HG03521 (cell line): ENCODE results near the gene CDR2L.
A peak's percentile ranks its signal among the peaks of the same experiment; 100 is the strongest.
"Not testable (repeated sequence)": the region's sequence is repeated elsewhere in the genome, so short reads cannot be mapped to it uniquely, and the experiment has no call there.

Experiments used
- ATAC-seq: cut with Tn5 transposase; IDR thresholded peaks from one replicate; pipeline ENCODE4 v1.9.1; 2021; ENCODE audit warnings: mild to moderate bottlenecking, moderate library complexity; ENCODE audit not compliant: unreplicated experiment

The CDR2L gene

DNA sequence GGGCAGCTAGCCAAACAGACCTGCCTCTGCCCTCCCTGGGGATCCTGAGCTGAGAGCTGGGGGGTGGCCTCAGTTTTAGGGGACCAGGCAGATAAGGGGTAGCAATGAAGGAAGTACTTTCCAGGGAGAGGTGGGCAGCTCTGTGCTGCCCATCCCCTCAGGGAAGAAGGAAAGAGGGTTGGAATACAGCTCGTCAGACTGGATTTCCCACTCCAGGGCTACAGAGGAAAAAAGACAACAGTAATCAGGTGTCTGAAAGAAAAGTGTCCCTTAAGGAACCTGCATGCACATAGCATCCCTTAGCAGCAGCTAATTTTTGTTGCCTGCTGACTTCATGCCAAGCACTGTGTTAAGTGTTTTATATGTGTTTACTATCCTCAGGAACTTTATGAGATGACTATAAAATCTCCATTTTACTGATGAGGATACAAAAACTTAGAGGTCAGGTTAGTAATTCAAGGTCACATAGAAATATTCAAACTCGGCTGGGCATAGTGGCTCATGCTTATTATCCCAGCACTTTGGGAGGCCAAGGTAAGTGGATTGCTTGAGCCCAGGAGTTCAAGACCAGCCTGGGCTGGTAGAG lies 21.8 kb downstream of the CDR2L start:
- ATAC-seq = no peak

DNA sequence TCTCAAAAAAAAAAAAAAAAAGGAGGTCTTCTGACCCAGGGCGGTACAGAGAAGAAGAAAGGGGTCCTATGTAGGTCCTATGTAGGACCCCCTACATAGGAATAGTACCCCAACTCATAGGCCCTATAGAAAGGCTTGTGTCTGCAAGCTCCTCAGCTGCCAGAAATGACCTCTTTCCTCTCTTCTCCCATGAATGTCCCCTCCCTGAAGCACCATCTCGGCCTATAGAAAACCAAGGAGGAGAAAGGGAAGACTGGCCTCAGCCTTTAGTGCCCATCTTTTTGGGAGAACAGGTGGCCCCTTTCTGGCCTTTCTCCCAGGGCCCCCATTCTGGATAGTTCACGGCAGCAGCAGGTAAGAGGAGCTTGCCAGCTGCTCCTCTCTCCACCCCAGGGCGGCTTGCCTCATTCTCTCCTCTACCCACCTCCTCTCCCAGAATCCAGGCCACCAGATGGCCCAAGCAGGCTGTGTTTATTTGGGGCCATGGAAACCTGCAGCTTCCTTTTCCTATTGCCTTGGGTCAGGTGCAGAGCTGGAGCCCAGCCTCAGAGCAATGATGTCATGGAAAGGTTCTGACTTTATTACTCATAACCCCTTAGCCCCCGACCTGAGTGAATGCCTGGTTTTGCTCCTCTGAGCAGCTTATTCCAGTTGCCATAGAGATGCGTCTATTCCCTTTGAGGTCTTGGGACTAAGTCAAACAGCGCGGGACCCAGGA lies 23.4 kb downstream of the CDR2L start:
- ATAC-seq = no peak

DNA sequence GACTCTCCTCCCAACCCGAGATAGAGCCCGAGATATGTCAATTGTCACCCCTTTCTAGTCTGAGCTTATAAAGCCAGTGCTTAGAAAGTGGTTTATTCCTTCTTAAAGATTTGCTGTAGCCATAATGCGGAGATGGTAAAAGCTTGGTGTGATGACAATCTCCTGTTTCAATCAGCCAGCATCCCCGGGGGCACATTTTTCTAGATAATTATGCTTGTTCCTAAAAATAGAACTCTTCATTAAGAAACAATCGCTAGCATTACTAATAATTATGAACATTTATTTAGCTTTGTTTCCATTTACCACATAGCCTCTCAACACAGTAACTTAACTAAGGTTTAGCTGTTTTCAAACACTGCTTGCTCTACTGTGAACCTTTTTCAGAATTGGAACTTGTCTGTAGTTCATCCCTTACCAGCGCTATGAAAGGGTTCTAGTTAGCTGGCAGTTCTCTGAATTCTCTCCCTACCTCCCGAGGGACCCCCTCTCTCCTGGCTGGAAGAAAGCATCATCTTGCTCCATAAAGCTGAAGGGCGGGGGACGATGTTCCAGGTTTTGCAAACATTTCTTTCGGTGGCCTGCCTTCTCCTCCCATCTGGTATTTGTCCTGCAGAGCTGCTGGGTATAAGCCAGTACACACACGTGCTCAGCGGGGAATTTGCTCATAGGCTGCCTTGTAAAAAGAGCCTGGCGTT lies 24.1 kb downstream of the CDR2L start:
- ATAC-seq = no peak

DNA sequence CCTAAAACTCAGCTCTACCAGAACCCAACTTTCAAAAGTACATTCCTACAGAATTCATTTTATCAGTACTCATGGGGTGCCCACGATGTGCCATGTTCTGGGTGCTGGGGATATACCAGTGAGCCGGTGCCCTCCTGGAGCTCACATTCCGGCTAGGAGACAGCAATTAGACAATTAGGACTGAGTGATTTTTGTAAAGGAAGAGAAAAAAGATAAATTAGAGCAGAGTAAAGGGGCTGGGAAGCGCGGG lies 24.6 kb downstream of the CDR2L start:
- ATAC-seq = no peak

DNA sequence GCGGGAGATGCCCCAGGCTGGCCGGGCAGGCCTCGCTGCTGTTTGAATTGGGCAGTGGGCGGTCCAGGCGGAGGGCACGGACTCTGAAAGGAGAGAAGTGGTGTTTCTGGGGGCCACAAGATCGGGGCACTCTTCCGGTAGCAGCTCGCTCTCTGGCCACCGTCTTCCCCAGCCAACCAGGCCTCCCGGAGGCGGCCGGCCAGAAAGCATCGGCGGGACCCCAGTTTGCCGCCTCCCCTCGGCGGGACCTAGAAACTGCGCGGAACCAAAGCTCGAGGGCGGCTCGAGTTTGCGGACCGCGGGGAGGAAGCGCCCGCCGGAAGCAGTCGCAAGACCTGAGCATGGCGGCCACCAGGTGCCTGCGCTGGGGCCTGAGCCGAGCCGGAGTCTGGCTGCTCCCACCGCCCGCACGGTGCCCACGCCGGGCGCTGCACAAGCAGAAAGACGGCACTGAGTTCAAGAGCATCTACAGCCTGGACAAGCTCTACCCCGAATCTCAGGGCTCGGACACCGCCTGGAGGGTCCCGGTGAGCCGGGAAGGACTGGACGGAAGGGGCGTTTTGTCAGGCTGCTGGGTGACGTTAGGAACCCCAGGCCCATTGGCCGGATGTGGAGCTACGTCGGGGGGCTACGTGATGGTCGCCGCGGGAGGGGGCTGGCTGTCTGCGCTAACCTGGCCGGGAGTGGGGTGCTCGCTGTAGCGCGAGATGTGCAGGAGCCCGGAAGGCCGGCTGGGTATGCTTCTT lies 25.1 kb downstream of the CDR2L start, which contains the start of gene MRPL58:
TSS of gene MRPL58 (plus strand) at position 325 of the 746 bp plus-strand sequence. CDS start at position 342, 17 bp downstream.
- peak; percentile 77 for ATAC-seq

DNA sequence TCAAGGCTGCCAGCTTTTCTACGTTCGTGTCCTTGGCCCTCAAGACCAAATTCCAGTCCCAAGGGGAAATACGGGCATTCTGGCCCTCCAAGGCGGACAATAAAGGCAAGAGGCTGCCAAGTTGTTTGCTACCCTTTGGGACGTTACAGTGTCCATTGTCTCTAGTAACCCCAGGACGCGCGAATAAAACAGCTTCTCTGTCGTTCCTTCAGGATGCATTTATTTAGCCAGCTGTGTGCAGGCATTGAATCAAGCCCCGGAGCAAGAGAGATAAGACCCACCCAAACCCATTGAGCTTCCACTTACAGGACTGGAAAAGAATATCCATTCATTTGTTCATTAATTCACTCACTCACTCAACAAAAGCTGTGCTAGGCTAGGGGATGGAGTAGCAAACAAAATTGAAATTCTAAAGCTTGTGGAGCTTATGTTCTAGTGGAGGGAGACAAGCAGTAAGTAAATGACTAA lies 25.7 kb downstream of the CDR2L start:
- no peak for ATAC-seq

DNA sequence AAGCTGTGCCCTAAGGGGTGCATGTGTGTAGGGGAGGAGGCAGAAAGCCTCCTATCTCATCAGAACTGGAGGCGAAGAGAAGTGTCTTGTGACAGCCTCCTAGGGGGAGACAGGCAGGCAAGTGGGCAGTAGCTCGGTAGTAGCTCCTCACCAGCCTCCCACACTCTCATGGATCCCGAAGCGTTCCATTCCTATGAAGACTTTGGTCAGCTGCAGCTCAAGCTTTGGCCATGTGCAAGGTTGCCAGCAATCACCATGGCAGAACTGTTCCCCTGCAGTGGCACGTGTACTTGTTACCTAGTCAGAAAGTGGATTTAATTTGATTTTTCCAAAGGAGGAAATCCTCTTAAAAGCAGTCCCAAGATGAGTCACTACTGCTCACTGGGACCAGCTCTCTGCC lies 31.7 kb downstream of the CDR2L start:
- ATAC-seq = no peak

DNA sequence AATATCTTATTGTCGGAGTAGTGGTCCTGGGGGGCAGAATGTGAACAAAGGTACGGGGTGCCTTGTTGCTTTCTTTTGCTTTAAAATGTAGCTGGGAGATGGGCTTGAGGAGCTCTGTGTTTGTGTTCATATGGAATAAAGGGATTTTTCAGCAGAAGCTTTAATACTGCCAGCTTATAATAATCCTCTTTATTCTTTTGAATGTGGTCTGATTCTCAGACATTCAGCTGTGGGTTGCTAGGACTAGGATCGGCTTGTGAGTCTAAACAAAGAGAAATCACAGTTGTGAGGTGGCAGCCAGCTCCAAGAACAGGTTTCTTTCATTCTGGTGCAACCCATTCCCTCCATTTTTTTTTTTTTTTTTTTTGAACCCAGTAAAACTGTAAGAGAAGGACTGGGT lies 32.3 kb downstream of the CDR2L start:
- no peak for ATAC-seq

DNA sequence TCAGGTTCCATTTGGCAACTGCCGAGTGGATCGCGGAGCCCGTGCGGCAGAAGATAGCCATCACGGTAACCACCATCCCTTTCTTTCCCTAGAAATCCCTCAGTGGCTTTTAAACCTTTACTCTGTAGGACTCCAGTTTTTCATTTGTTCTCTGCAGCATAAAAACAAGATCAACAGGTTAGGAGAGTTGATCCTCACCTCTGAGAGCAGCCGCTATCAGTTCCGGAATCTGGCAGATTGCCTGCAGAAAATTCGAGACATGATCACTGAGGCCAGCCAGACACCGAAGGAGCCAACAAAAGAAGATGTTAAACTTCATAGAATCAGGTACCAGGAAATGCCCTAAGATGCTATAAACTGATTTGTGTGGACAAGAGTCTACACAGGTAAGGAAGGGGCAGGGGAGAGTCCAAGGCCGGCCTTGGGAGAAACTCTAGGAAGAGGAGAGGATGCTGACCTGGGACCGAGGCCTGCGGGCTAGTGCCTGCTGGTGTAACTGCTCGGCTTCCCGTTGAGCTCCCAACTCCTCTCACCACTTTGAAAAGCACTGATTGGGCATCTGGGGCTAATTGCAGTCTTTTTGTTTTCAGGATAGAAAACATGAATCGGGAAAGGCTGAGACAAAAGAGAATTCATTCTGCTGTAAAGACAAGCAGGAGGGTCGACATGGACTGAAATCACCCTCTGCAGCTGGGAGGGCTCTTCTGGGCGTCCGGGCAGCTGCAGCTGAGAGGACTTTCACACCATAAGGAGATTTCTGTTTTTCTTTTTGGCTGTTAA lies 33.1 kb downstream of the CDR2L start:
- no peak for ATAC-seq

DNA sequence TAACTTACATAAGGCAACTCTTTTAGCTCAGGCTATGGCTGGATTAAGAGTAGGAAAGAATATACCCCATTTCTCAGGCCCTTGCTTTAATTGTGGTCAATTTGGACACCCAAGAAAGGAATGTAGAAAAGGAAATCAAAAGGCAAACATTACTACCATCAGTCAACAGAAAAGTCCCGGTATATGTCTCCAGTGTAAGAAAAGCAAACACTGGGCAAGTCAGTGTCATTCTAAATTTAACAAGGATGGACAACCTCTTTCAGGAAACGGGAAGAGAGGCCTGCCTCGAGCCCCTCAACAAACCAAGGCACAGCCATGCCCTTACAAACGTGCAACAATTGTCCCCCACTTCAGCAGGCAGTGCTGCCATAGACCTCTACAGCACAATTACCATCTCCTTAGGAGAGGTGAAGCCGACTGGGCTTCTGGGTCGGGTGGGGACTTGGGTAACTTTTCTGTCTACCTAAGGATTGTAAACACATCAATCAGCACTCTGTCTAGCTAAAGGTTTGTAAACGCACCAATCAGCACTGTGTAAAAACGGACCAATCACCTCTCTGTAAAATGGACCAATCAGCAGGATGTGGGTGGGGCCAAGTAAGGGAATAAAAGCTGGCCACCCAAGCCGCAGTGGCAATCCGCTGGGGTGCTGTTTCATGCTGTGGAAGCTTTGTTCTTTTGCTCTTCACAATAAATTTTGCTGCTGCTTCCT lies 37.4 kb downstream of the CDR2L start:
- ATAC-seq = no peak

DNA sequence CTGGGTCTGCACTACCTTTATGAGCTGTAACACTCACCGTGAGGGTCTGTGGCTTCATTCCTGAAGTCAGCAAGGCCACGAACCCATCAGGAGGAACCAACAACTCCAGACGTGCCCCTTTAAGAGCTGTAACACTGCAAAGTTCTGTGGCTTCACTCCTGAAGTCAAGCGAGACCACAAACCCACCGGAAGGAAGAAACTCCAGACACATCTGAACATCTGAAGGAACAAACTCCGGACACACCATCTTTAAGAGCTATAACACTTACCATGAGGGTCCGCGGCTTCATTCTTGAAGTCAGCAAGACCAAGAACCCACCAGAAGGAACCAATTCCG lies 37.9 kb downstream of the CDR2L start:
- not testable (repeated sequence) for ATAC-seq

DNA sequence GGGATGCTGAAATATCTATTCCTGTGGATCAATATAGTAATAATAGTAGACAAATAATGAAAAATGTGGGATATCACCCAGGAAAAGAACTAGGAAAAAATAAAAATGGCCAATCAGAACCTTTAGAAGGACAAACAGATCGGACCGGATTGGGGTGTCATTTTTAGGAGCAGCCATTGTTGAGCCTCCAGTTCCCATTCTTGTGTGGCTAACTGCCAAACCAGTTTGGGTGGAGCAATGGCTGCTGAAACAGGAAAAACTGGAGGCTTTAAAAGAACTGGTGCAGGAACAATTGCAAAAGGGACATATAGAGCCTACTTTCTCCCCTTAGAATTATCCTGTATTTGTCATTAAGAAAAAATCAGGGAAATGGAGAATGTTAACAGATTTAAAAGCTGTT lies 39.2 kb downstream of the CDR2L start:
- ATAC-seq = not testable (repeated sequence)

DNA sequence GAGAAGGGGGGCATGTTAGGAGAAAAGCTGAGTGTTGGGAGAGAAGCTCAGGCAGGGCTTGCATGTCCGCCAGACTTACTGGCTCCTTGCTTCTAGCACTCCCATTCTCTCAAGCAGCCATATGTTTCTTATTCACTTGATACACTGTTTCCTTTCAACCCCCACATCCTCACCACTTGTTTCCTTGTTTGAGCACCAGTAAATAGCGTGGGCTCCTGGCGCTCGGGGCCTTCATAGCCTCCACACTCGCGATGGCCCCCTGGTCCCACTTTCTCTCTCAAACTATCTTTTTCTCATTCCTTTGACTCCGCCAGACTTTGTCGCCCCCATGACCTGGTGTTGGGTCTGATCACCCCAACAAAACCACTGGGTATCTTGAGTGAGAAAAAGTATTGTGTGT lies 42.7 kb downstream of the CDR2L start:
- ATAC-seq = no peak

DNA sequence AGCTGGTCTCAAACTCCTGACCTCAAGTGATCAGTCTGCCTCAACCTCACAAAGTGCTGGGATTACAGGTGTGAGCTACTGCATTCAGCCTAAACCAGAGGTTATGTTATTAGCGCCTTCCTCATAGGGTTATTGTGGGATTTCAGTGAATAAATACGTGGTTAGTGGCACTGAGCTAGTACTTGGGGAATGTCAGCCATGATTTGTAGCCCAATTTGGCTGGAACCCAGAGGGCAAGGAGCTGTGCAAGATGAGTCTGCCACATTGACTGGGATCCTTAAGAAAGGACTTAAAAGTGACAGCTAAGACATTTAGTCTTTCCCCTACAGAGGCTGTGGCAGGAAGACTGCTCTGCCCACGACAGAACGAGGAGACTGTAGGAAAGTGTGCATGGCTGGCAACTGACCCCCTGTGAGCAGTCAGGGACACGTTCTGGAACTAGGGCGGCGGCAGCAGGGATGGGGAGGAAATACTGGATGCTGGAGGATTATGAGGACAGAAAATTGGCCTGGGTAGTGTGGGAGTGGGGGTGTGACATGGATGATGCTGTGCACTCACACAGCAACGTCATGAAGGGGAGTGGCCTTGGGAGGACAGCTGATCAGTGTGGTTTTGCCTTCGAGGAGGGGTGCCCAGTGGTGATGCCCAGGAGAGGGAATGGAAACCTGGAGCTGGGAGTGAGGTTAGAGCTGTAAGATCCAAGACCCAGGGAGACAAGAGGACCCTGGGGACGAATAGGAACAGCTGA lies 44.7 kb downstream of the CDR2L start:
- no peak for ATAC-seq

DNA sequence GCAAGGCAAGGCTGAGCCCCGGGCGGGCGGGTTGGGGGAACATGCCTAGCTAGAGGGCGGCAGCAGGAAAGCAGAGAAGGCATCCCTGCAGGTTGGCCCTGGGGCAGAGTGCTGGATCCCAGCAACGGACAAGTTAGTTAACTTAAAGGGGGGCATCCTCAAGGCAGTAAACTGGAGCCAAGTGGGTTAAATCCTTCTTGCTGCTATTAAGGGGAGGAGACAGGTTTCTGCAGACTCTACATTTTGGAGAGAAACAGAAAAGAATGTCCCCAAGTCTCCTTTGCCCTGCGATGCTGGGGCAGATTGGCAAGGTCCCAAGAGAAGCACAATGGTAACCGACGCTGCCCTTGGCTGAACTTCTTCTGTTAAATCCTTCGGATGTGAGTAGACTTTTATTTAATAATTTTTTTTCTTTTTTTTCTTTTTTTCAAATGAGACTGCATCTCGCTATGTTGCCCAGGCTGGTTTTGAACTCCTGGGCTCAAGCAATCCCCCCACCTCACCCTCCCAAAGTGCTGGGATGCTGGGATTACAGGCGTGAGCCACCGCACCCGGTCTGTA lies 45.4 kb downstream of the CDR2L start:
- no peak for ATAC-seq

DNA sequence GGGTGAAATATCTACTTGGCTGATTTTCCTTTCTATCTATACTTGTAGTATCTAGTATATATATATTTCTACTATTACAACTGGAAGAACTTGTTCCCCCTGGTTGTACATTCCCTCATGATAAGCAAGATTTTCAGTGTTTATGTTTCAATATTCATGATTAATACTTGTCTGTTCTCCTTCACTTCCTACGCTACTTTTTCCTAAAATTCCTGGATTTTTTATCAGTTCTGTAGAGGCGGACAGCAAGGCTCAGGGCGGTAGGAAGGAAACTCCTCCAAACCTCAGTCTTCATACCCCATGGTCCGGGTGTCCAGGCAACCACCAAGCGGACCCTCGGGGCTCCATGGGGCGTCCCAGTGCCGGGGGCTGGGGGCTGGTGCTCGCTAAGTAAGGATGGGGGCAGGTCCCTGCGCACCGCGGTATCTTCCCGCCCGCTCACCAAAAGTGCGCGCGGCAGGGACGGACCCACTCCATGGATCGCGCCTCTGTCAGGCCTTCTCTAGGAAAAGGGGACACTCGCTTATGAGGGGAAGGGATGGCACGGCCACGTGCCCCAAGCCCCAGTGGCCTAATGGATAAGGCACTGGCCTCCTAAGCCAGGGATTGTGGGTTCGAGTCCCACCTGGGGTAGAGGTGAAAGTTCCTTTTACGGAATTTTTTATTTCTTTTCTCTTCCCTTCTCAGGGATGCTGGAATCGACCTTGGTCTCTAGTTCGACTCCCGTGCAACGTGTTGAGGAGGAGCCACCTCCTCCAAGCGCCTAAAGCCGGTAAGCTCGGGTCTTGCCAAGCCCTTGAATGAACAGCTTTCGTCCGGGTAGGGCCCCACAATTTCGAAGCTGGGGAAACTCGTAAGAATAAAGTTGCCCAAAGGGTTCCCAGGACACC lies 46.2 kb downstream of the CDR2L start:
- peak; percentile 31 for ATAC-seq

DNA sequence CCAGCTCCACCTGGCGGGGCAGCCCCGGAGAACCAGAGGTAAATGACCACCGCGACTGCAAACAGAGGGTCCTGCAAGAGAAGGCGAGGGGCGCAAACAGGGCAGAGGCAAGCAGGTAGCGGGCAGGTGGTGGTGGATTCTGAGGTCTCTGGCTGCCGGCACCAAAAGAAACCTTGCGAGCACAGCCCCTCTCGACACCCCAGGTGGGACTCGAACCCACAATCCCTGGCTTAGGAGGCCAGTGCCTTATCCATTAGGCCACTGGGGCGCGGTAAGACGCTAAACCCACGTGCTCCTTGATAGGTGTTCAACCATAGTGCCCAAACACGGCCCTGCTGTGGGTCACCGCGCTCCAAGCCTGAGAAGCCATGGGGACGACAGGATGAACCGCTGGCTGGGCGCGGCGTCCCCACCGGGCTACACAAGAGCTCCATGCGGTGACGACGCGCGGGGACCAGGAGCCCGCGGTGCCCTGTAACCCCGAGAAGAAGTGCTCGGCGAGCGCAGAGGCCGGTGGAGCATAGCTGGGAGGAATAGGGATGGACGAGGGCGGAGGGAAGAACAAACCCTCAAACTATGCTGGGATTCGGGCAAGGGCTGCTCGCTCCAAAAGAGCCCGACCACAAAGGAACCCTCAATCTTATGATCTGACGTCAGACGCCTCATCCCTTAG lies 46.9 kb downstream of the CDR2L start:
- peak; percentile 58 for ATAC-seq
